Gastroesophageal sphincter (tissue), 4 donors: Measurements from ENCODE around the gene SLC25A27. TPM values are rescaled to one million over a fixed set of nuclear protein-coding genes. Genes with fewer than 3 reads are reported as not detected.

Experiments used
- ATAC-seq: fragments of 150-250 bp; one replicate; pipeline ENCODE4 v1.9.1; 2016; ENCODE audit warnings: mild to moderate bottlenecking, moderate library complexity
- H3K27ac ChIP-seq, 4 donors: fragments of 200-600 bp; sonication (generic) in 3 of 4; 1 replicate in 3 of 4; 2 replicates in 1 of 4; pipeline ENCODE4 v1.5.1; 2016 to 2019
- H3K27me3 ChIP-seq: fragments of 200-600 bp; sonication (generic); one replicate; pipeline ENCODE4 v1.5.1; 2019
- H3K36me3 ChIP-seq, 2 donors: fragments of 200-600 bp; sonication (generic); one replicate each; pipeline ENCODE4 v1.5.1; 2019; ENCODE audit warnings: control low read depth in 1 of 2
- H3K4me1 ChIP-seq, 3 donors: fragments of 200-600 bp; sonication (generic); 1 replicate in 2 of 3; 2 replicates in 1 of 3; pipeline ENCODE4 v1.5.1; 2016 to 2019; ENCODE audit warnings: control low read depth in 2 of 3
- H3K4me3 ChIP-seq, 2 donors: fragments of 200-600 bp; sonication (generic); one replicate each; pipeline ENCODE4 v1.5.1; 2019; ENCODE audit warnings: mild to moderate bottlenecking in 1 of 2, moderate library complexity in 1 of 2
- H3K9me3 ChIP-seq, 3 donors: fragments of 200-600 bp; sonication (generic); one replicate each; pipeline ENCODE4 v1.5.1; 2017 to 2019; ENCODE audit warnings: control low read depth in 2 of 3
- EP300 ChIP-seq: sonication (generic); formaldehyde crosslinking; IDR thresholded peaks from one replicate; pipeline ENCODE4 v1.6.1; 2017; ENCODE audit warnings: antibody characterized with exemption, mild to moderate bottlenecking
- POLR2A ChIP-seq, 2 donors: fragments of 450-650 bp; IDR thresholded peaks; one replicate each; pipeline ENCODE4 v1.6.1; 2017; ENCODE audit warnings: antibody characterized with exemption in 2 of 2, mild to moderate bottlenecking in 2 of 2, moderate library complexity in 1 of 2
- POLR2AphosphoS5 ChIP-seq: sonication (generic); formaldehyde crosslinking; IDR thresholded peaks from one replicate; pipeline ENCODE4 v1.6.1; 2017; ENCODE audit warnings: antibody characterized with exemption
- WGBS, 2 donors: methylation state at CpG; one replicate each; pipeline ENCODE4 v1.1.5; 2018; ENCODE audit warnings: low coverage in 1 of 2; 5-methylcytosine and 5-hydroxymethylcytosine counted together
- total RNA-seq, 4 donors: library from RNA; depleted of rRNA; stranded (reverse); fragments of >200 nt; gene quantifications; one replicate each; pipeline ENCODE4 v1.1.0, GENCODE V29; 2016
- TF ChIP-seq, protein P1 (sequence below), 4 experiments: fragments of 200-600 bp in 2 of 4; fragments of 450-650 bp in 2 of 4; sonication (generic) in 1 of 4; IDR thresholded peaks; one replicate each; pipeline ENCODE4 v1.5.1; 2017 to 2019; ENCODE audit warnings: antibody characterized with exemption in 4 of 4, mild to moderate bottlenecking in 2 of 4, moderate library complexity in 2 of 4

The SLC25A27 gene
- total RNA-seq, 4 donors from 2014 or later, result 7.8 to 82.2 (median 47.3) TPM

DNA sequence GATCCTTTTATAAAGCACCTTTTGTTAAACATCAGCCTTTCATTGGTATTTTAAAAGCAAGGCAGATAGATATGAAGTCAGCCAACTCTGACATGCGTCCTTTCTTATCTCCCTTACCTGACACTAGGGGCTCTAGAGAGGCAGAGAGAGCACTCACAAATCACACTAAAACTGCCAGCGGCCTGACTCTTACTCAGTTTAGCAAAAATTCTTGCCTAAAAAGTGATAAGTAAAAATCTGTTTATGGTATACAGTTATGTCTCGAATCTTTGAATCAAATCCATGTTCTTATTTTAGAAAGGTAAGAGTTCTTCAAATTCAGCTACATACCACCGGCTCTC lies 24.5 kb downstream of the SLC25A27 start:
- no peak for ATAC-seq
- H3K9me3 ChIP-seq, result no peaks in the 10 kb centered on the region
- 67 to 92% methylated on average over 4 of the region's 4 CpGs for WGBS, 2 donors
- TF ChIP-seq POLR2A (IDR thresholded peaks at IDR 0.05) (no peak), POLR2AphosphoS5 (no peak), EP300 (no peak)
- TF ChIP-seq, protein P1, sequence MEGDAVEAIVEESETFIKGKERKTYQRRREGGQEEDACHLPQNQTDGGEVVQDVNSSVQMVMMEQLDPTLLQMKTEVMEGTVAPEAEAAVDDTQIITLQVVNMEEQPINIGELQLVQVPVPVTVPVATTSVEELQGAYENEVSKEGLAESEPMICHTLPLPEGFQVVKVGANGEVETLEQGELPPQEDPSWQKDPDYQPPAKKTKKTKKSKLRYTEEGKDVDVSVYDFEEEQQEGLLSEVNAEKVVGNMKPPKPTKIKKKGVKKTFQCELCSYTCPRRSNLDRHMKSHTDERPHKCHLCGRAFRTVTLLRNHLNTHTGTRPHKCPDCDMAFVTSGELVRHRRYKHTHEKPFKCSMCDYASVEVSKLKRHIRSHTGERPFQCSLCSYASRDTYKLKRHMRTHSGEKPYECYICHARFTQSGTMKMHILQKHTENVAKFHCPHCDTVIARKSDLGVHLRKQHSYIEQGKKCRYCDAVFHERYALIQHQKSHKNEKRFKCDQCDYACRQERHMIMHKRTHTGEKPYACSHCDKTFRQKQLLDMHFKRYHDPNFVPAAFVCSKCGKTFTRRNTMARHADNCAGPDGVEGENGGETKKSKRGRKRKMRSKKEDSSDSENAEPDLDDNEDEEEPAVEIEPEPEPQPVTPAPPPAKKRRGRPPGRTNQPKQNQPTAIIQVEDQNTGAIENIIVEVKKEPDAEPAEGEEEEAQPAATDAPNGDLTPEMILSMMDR (IDR thresholded peaks at IDR 0.05), result no peak
- H3K36me3 ChIP-seq, result peaks cover 0 to 59% of the 10 kb centered on the region in 2 donors
- no peak overlapping the region for H3K27ac ChIP-seq
- H3K4me3 ChIP-seq, result no peak overlapping the region
- H3K4me1 ChIP-seq, result no peaks in the 10 kb centered on the region
- no peaks in the 10 kb centered on the region for H3K27me3 ChIP-seq

- H3K27ac ChIP-seq, result no peak overlapping the region
- H3K36me3 ChIP-seq, result no peaks in the 10 kb centered on the region
- no peaks in the 10 kb centered on the region for H3K4me1 ChIP-seq
- no peak overlapping the region for H3K4me3 ChIP-seq
- H3K9me3 ChIP-seq, result no peaks in the 10 kb centered on the region
- 66 to 80% methylated on average over 4 of the region's 4 CpGs for WGBS, 2 donors
- ATAC-seq, result no peak
- TF ChIP-seq, protein P1 (IDR thresholded peaks at IDR 0.05), result no peak
- no peak for TF ChIP-seq EP300
- no peak for TF ChIP-seq POLR2AphosphoS5
- TF ChIP-seq POLR2A (IDR thresholded peaks at IDR 0.05), result no peak
- no peaks in the 10 kb centered on the region for H3K27me3 ChIP-seq
These were observed 32.0 kb downstream of the SLC25A27 start for GRCh38 chr6:46684771-46685170.

GRCh38 chr6:46687619-46688097 lies 34.9 kb downstream of the SLC25A27 start, which contains the start of gene TDRD6:
Gene TDRD6 (plus strand): TSS chr6:46687885. CDS start chr6:46688129, 244 bp downstream.
- Histone ChIP-seq H3K27ac (no peak within 1 kb of the TSS), H3K4me3 (no peak within 1 kb of the TSS), H3K27me3 (no peaks in the 10 kb centered on the region), H3K4me1 (peaks cover 0 to 8% (median 0%) of the 10 kb centered on the region in 3 donors), H3K9me3 (no peaks in the 10 kb centered on the region), H3K36me3 (no peaks in the 10 kb centered on the region)
- WGBS, 2 donors, result no CpG with 5 or more reads among the region's 41 CpGs
- ATAC-seq, result no peak
- TF ChIP-seq EP300 (no peak), POLR2AphosphoS5 (no peak), POLR2A (IDR thresholded peaks at IDR 0.05) (no peak)
- TF ChIP-seq, protein P1 (IDR thresholded peaks at IDR 0.05), result no peak

DNA sequence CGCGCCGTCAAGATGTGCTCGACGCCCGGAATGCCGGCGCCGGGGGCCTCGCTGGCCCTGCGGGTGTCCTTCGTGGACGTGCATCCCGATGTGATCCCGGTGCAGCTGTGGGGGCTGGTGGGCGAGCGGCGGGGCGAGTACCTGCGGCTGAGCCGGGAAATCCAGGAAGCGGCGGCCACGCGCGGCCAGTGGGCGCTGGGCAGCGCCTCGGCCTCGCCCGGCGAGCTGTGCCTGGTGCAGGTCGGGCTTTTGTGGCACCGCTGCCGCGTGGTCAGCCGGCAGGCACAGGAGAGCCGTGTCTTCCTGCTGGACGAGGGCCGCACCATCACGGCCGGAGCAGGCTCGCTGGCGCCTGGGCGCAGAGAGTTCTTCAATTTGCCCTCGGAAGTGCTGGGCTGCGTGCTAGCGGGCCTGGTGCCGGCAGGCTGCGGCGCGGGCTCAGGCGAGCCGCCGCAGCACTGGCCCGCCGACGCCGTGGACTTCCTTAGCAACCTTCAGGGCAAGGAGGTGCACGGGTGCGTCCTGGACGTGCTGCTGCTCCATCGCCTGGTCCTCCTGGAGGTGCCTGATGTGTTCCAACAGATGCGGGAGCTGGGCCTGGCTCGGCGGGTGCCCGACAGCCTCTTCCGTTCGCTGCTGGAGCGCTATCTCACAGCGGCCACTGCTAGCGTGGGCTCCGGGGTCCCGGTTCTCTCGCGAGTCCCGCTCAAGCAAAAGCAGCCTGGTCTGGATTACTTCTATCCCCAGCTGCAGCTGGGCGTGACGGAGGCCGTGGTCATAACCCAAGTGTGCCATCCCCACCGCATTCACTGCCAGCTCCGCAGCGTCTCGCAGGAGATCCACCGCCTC lies 35.6 kb downstream of the SLC25A27 start:
- no peaks in the 10 kb centered on the region for H3K36me3 ChIP-seq
- H3K9me3 ChIP-seq, result no peaks in the 10 kb centered on the region
- H3K4me1 ChIP-seq, result peaks cover 0 to 8% (median 0%) of the 10 kb centered on the region in 3 donors
- 50% methylated on average over 2 of the region's 85 CpGs; no CpG with 5 or more reads in 1 of the 2 donors for WGBS, 2 donors
- no peak overlapping the region for H3K4me3 ChIP-seq
- no peak overlapping the region for H3K27ac ChIP-seq
- ATAC-seq, result no peak
- no peaks in the 10 kb centered on the region for H3K27me3 ChIP-seq
- TF ChIP-seq, protein P1 (IDR thresholded peaks at IDR 0.05), result no peak
- TF ChIP-seq POLR2AphosphoS5 (no peak), EP300 (no peak), POLR2A (IDR thresholded peaks at IDR 0.05) (no peak)

GRCh38 chr6:46688966-46689335 lies 36.2 kb downstream of the SLC25A27 start:
- Histone ChIP-seq H3K4me1 (peaks cover 0 to 8% (median 0%) of the 10 kb centered on the region in 3 donors), H3K4me3 (no peak overlapping the region), H3K9me3 (no peaks in the 10 kb centered on the region), H3K27ac (no peak overlapping the region), H3K36me3 (no peaks in the 10 kb centered on the region), H3K27me3 (no peaks in the 10 kb centered on the region)
- TF ChIP-seq POLR2A (IDR thresholded peaks at IDR 0.05) (no peak), EP300 (no peak), POLR2AphosphoS5 (no peak)
- TF ChIP-seq, protein P1 (IDR thresholded peaks at IDR 0.05), result no peak
- no peak for ATAC-seq
- 98 to 100% methylated on average over 3 to 8 of the region's 13 CpGs for WGBS, 2 donors
